ENCODE results near the gene MYL7.

MYL7 gene

DNA sequence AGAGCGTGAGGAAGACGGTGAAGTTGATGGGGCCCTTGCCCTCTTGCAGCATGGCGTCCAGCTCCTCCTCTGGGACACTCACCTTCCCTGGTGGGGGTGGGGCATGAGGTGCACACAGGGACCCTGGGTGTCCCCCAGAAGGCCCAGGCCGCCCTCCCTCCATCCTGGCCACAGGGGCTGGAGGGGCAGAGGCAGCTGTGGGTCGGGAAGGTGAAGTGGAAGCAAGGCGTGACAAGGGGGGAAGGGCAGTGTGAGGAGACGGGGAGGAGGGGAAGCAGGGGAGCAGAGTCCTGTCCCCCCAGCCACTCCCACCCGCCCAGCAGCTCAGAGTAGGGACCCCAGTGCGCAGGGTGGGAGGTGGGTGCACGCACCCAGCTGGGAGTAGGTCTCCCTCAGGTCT is 791 bp downstream of the MYL7 start:
- TF ChIP-seq, protein P1, sequence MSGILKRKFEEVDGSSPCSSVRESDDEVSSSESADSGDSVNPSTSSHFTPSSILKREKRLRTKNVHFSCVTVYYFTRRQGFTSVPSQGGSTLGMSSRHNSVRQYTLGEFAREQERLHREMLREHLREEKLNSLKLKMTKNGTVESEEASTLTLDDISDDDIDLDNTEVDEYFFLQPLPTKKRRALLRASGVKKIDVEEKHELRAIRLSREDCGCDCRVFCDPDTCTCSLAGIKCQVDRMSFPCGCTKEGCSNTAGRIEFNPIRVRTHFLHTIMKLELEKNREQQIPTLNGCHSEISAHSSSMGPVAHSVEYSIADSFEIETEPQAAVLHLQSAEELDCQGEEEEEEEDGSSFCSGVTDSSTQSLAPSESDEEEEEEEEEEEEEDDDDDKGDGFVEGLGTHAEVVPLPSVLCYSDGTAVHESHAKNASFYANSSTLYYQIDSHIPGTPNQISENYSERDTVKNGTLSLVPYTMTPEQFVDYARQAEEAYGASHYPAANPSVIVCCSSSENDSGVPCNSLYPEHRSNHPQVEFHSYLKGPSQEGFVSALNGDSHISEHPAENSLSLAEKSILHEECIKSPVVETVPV (CRISPR knock-in tag; IDR thresholded peaks at IDR 0.05): no peak
- TF ChIP-seq TCF4 (CRISPR knock-in tag; IDR thresholded peaks at IDR 0.05; ENCODE audit: borderline replicate concordance): no peak
- TF ChIP-seq PPARA (CRISPR knock-in tag; IDR thresholded peaks at IDR 0.05; ENCODE audit: borderline replicate concordance): no peak
- no peak for TF ChIP-seq BACH2 (CRISPR knock-in tag; IDR thresholded peaks at IDR 0.05; ENCODE audit: borderline replicate concordance)
- TF ChIP-seq ZNF70 (CRISPR knock-in tag; IDR thresholded peaks at IDR 0.05): no peak
- ATAC-seq: no peak

DNA sequence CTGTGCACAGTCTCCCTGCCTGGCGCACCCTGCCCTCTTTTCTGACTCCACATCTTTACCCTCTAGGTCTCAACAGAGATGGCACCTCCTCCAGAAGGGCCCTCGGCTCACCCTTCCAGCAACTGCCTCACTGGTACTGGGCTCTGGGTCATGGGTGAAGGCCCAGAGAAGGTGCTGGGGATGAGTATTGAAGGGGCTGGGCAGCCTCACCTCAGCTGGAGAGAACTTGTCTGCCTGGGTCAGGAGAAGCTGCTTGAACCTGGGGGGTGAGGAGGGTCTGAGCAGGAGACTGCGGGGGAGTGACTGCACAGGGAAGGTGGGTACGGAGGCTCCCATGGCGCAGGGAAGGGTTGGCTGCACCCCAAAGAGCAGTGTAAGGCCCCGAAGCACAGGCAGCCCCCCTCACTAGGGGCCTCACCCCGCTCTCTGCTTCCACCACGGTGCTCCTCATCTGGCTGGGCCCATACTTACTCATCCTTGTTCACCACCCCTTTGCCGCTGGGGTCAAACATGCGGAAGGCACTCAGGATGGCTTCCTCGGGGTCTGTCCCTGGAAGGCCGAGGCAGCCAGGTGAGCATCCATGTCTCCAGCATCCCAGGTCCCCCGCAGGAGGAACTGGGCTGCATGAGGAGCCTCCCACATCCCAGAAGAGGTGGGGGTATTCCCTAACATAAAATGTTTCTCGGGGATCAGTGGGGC is 1.7 kb downstream of the MYL7 start:
- ATAC-seq: no peak
- TF ChIP-seq ZFP3 (CRISPR knock-in tag; IDR thresholded peaks at IDR 0.05) (no peak), GLIS3 (CRISPR knock-in tag; IDR thresholded peaks at IDR 0.05) (no peak), ESRRG (CRISPR knock-in tag; IDR thresholded peaks at IDR 0.05) (no peak), ZNF8 (CRISPR knock-in tag; IDR thresholded peaks at IDR 0.05) (no peak), SNAI2 (CRISPR knock-in tag; IDR thresholded peaks at IDR 0.05) (no peak), ARNTL (CRISPR knock-in tag; IDR thresholded peaks at IDR 0.05; ENCODE audit: borderline replicate concordance, low read depth) (no peak)

DNA sequence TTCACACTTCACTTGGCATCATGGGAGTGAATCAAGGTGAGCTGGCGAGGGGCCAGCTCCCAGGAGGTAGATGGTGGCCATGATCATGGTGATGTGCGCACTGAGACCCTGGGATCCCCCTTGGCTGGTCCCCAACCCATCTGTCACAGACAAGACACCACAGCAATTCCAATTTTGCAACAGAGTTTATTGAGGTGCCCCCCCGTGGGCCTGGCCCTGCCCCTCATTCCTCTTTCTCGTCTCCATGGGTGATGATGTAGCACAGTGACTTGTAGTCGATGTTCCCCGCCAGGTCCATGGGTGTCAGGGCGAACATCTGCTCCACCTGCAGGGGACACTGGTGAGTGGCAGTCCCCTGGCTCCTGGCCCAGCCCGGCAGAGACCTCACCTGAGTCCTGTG is 2.4 kb downstream of the MYL7 start:
- no peak for ATAC-seq
- no peak for TF ChIP-seq ARNTL (CRISPR knock-in tag; IDR thresholded peaks at IDR 0.05; ENCODE audit: borderline replicate concordance, low read depth)
- TF ChIP-seq CSDC2 (CRISPR knock-in tag; IDR thresholded peaks at IDR 0.05): no peak
- TF ChIP-seq, protein P2, sequence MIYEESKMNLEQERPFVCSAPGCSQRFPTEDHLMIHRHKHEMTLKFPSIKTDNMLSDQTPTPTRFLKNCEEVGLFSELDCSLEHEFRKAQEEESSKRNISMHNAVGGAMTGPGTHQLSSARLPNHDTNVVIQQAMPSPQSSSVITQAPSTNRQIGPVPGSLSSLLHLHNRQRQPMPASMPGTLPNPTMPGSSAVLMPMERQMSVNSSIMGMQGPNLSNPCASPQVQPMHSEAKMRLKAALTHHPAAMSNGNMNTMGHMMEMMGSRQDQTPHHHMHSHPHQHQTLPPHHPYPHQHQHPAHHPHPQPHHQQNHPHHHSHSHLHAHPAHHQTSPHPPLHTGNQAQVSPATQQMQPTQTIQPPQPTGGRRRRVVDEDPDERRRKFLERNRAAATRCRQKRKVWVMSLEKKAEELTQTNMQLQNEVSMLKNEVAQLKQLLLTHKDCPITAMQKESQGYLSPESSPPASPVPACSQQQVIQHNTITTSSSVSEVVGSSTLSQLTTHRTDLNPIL (CRISPR knock-in tag; IDR thresholded peaks at IDR 0.05; ENCODE audit: low read depth): no peak

DNA sequence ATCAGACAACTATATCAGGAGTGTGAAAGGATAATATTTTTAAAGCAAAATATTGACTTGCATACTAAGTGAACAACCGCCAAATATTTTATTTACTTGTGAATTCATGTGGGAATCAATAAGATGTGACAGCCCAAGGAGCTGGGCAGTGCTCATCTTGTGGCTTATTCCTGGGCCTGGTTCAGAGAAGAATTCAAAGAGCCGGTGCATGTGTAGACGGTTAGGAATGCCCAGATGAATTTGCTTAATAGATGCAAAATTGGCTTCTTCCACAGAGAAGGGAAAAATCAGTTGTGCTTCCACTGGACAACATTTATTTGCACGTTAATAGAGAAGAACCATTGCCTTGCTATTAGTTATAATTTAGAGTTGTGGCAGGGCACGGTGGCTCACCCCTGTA is 4.4 kb downstream of the MYL7 start:
- peak; percentile 34; the same call in 1 of the 3 replicates for ATAC-seq
- TF ChIP-seq GLIS3 (CRISPR knock-in tag; IDR thresholded peaks at IDR 0.05): no peak
- TF ChIP-seq ZFP30 (CRISPR knock-in tag; IDR thresholded peaks at IDR 0.05): no peak
- TF ChIP-seq ZC3H10 (CRISPR knock-in tag; IDR thresholded peaks at IDR 0.05): no peak
- no peak for TF ChIP-seq ESRRG (CRISPR knock-in tag; IDR thresholded peaks at IDR 0.05)
- TF ChIP-seq, protein P3, sequence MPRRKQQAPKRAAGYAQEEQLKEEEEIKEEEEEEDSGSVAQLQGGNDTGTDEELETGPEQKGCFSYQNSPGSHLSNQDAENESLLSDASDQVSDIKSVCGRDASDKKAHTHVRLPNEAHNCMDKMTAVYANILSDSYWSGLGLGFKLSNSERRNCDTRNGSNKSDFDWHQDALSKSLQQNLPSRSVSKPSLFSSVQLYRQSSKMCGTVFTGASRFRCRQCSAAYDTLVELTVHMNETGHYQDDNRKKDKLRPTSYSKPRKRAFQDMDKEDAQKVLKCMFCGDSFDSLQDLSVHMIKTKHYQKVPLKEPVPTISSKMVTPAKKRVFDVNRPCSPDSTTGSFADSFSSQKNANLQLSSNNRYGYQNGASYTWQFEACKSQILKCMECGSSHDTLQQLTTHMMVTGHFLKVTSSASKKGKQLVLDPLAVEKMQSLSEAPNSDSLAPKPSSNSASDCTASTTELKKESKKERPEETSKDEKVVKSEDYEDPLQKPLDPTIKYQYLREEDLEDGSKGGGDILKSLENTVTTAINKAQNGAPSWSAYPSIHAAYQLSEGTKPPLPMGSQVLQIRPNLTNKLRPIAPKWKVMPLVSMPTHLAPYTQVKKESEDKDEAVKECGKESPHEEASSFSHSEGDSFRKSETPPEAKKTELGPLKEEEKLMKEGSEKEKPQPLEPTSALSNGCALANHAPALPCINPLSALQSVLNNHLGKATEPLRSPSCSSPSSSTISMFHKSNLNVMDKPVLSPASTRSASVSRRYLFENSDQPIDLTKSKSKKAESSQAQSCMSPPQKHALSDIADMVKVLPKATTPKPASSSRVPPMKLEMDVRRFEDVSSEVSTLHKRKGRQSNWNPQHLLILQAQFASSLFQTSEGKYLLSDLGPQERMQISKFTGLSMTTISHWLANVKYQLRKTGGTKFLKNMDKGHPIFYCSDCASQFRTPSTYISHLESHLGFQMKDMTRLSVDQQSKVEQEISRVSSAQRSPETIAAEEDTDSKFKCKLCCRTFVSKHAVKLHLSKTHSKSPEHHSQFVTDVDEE (CRISPR knock-in tag; IDR thresholded peaks at IDR 0.05): no peak

DNA sequence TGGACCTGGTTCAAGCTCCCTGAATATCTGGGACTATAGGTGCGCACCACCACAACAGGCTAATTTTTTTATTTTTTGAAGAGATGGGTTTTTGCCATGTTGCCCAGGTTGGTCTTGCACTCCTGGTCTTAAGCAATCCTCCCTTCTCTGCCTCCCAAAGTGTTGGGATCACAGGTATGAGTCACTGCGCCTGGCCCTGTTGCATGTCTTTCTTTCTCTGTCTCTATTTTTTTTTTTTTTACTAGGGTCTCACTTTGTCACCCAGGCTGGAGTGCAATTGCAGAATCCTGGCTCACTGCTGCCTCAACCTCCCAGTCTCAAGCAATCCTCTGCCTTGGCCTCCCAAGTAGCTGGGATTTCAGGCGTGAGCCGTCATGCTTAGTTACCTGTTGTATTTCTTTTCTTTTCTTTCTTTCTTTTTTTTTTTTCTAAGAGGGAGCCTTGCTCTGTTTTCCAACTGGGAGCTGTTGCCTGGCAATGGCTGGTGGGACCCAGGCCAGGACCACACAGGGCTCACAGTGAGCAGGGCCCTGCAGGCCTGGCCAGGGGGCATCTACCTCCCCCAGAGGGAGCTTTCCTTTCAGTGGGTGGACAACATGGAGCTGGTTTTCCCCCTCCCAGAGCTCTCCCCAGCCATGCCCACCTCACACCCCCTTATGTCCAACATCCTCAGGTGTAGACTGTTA is 6.0 kb downstream of the MYL7 start:
- no peak for ATAC-seq
- TF ChIP-seq PPARA (CRISPR knock-in tag; IDR thresholded peaks at IDR 0.05; ENCODE audit: borderline replicate concordance) (no peak), ZFP3 (CRISPR knock-in tag; IDR thresholded peaks at IDR 0.05) (no peak), ZNF565 (CRISPR knock-in tag; conservative IDR thresholded peaks at IDR 0.05; ENCODE audit: low read depth) (no peak), ZNF8 (CRISPR knock-in tag; IDR thresholded peaks at IDR 0.05) (no peak), ISL1 (CRISPR knock-in tag; IDR thresholded peaks at IDR 0.05) (no peak), ARNTL (CRISPR knock-in tag; IDR thresholded peaks at IDR 0.05; ENCODE audit: borderline replicate concordance, low read depth) (no peak), ESRRG (CRISPR knock-in tag; IDR thresholded peaks at IDR 0.05) (no peak), ZC3H10 (CRISPR knock-in tag; IDR thresholded peaks at IDR 0.05) (no peak), TCF4 (CRISPR knock-in tag; IDR thresholded peaks at IDR 0.05; ENCODE audit: borderline replicate concordance) (no peak), GLIS3 (CRISPR knock-in tag; IDR thresholded peaks at IDR 0.05) (no peak)
- TF ChIP-seq, protein P2 (CRISPR knock-in tag; IDR thresholded peaks at IDR 0.05; ENCODE audit: low read depth): no peak
- TF ChIP-seq, protein P1 (CRISPR knock-in tag; IDR thresholded peaks at IDR 0.05): no peak
- TF ChIP-seq, protein P4, sequence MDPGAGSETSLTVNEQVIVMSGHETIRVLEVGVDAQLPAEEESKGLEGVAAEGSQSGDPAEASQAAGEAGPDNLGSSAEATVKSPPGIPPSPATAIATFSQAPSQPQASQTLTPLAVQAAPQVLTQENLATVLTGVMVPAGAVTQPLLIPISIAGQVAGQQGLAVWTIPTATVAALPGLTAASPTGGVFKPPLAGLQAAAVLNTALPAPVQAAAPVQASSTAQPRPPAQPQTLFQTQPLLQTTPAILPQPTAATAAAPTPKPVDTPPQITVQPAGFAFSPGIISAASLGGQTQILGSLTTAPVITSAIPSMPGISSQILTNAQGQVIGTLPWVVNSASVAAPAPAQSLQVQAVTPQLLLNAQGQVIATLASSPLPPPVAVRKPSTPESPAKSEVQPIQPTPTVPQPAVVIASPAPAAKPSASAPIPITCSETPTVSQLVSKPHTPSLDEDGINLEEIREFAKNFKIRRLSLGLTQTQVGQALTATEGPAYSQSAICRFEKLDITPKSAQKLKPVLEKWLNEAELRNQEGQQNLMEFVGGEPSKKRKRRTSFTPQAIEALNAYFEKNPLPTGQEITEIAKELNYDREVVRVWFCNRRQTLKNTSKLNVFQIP (CRISPR knock-in tag; IDR thresholded peaks at IDR 0.05; ENCODE audit: borderline replicate concordance, low read depth): no peak

All from SK-N-SH treated with all-trans-retinoic acid at 6 μM for 48 hours (cell line).